ENCODE data around the gene PAGR1.
"Not testable (repeated sequence)": the region's sequence is repeated elsewhere in the genome, so short reads cannot be mapped to it uniquely, and the experiment has no call there.

Gene PAGR1

DNA sequence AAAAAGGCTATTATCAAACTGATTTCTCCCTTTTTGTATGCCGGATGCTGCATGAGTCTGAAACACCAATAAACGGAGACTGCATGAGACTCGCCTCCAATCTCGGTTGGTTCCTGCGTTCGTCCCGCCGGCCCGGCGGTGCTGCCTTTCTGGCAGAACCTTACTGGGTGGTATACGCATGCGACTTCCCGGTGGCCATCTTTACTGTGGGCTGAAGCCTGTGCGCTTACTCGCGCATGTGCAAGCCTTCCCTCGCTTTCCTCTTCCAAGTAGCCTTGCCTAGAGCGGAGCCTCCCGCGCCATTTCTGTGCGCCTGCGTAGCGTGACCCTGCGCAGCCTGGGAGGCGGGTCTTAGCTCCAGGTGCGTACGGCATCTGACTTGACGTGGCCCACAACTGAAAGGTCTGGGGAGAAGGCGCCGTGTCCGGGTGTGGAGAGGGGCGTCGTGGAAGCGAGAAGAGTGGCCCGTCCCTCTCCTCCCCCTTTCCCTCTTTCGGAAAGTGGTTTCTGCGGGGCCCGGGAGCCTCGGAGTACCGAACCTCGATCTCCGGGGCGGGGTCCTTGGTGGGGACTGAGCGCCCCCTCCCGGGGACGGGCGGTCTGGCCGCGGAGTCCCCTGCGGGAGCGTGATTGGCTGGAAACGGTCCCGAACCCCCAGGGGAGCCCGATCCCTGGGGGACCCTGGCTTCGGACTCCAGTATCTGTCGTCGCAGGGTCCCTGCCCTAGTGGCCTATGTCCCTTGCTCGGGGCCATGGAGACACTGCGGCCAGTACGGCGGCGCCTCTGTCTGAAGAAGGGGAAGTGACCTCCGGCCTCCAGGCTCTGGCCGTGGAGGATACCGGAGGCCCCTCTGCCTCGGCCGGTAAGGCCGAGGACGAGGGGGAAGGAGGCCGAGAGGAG, at the start of gene PAGR1:
TSS of gene PAGR1 (plus strand) at position 360 of the 901 bp plus-strand sequence. CDS start at position 734, 374 bp downstream.
- DNase-seq = peak; percentile 100

DNA sequence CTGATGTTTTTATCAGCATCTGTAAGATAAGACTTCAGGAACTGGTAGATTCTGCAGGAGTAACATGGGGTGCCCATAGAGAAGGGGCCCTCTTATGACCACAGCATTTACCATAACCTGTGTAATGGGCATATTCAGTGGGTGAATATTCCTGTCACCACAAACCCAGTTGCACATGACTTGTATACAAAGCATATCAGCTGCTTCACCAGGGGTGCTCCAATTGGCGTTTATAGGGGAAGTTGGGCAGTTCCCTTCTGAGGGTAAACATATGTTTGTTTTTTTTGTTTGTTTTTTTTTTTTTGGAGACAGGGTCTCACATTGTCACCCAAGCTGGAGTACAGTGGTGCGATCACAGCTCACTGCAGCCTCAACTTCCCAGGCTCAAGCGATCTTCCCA, 49.4 kb upstream of the PAGR1 start:
- DNase-seq = no peak

- DNase-seq = no peak
Observed at GRCh38 chr16:29767062-29767461, 48.9 kb upstream of the PAGR1 start.

DNA sequence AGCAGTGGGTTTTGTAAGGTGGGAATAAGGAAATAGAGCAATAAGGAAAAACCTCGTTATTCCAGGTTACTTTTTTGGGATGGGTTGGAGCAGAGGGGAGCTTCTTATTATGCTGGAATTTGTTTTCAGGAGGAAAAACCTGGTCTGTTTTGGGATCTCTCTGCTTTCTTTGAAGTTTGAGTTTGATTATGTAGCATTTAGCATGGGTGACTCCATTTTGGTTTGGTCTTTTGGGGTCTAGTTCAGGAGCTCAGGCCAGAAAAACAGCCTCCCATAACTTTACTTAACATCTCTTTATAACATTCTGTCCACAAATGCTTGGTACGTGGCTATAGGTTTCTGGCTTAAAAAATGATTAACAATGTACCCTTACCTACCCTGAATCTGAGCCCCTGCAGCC, 46.4 kb upstream of the PAGR1 start:
- no peak for DNase-seq

- DNase-seq = no peak
Observed at GRCh38 chr16:29770250-29770929, 45.6 kb upstream of the PAGR1 start.

GRCh38 chr16:29772330-29772729, 43.6 kb upstream of the PAGR1 start:
- DNase-seq = not testable (repeated sequence)

- DNase-seq = no peak
Observed at GRCh38 chr16:29774730-29775129, 41.2 kb upstream of the PAGR1 start.

DNA sequence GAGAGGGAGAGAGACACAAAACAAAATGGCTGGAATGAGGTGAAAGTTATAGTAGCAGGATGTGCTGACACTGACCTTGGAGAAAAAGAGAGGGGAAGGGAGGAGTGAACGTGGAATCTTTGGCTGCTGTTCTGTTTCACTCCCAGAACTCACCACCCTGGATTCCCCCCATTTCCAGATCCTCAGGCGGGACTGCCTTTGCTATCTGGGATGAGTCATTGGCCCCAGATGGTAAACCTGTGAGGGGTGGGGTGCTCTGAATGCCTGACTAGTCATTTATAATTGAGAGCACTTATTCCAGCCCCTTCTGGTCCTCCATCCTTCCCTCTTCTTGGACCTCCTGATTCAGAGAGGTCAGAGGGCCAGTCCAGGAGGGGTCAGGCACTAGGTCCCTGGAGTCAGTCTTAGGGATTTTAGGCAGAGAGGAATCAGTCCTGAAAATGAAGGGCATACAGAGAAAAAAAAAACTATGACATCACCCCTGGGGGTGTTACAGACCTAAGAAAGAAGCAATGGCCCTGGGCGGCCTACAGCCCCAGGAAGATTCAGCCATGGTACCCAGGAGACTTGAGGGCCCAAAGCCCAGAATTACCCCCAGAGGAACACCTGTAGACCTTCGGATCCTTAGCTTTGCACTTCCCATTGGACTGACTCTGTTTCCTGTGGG, 40.1 kb upstream of the PAGR1 start:
- DNase-seq = no peak

DNA sequence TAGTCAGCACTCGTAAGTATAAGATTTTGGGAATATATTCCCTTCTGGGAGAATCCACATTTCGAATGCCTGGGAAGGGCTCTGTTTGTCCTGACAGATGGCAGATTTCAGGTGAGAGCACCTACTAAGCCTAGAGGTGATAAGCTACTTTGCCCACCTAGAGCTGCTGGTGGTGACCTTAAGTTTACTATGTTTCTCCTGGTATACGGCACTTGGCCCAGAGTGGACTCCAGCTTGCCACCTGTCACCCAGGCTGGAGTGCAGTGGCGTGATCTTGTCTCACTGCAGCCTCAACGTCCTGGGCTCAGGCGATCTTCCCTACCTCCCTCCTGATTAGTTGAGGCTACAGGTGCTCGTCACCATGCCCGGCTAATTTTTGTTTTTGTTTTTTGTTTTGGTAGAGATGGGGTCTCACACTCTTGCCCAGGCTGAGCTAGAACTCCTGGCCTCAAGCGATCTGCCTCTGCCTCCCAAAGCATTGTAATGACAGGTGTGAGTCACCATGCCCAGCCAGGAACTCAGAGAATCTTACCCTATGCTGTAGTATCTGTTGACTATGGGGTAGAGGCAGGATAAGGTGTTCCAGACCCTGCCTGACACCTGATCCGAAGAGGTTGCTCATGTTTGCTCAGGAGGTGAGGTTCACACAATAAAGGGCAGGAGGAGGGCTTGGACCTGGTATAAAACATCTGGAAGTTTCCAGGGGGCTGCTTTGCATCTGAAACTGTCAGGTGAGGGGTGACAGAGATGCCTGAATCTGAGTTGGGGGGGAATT, 38.2 kb upstream of the PAGR1 start, which contains the start of gene ZG16:
TSS of gene ZG16 (plus strand) at position 681 of the 775 bp plus-strand sequence. CDS start 1,011 bp downstream, outside the sequence.
- DNase-seq = no peak

- DNase-seq = no peak
Observed at GRCh38 chr16:29779474-29779873, 36.5 kb upstream of the PAGR1 start.

DNA sequence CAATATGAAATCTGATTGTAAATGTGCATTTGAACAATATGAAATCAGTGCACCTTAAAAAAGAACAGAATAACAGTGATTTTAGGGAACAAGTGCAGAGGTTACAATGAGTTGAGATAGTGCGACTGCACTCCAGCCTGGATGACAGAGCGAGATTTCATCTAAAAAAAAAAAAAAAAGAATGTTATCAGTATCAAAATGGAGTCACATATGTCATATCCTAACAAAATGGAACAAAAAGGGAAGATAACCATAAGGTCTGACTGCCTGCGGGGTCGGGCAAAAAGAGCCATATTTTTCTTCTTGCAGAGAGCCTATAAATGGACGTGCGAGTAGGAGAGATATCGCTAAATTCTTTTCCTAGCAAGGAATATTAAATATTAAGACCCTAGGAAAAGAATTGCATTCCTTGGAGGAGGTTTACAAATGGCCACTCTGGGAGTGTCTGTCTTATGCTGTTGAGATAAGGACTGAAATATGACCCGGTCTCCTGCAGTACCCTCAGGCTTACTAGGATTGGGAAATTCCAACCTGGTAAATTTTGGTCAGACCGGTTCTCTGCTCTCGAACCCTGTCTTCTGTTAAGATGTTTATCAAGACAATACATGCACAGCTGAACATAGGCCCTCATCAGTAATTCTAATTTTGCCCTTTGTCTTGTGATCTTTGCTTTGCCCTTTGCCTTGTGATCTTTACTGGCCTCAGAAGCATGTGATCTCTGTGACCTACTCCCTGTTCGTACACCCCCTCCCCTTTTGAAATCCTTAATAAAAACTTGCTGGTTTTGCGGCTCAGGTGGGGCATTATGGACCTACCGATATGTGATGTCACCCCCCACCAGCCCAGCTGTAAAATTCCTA, 32.6 kb upstream of the PAGR1 start:
- not testable (repeated sequence) for DNase-seq

DNA sequence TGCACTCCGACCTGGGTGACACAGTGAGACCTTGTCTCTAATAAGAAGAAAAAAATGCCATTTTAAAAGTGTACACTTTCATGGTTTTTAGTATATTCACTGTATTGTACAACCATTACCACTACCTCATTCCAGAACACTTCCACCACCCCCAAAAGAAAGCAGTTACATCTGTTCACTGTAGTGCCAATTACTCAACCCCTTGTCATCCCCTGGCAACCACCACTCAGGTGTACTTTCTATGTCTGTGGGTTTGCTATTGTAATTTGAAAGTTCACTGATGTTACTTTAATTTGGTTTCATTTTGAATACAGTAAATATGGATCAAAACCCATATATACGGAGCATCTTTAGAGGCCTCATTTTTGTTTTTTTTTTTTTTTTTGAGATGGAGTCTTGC, 31.8 kb upstream of the PAGR1 start:
- DNase-seq = peak; percentile 28

DNA sequence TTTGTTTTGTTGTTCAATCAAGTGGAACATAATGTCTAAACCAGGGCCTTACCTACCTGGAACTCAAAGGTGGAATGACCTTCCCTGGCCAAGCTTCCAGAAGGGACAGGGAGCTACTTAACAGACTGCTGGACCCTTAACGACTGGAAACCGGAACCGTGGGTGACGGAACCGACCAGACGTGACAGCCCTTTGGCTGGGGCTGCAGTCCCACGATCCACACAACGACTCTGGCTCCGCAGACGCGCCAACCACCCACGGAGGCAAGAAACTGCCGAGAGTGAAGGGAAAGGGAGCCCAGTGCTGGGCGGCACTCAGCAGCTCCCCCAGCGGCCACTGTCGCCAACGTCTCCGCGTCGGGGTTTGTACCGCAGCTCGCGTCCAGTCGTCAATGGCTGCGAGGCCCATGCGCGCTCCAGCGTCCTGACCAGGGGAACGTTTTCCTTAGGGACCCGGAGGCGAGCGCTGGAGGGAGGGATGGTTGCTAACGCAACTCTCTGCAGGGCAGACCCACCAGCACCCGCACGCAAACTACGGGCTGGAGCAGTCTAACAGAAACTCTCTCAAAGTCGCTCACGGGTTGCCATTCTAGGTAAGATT, 31.0 kb upstream of the PAGR1 start:
- peak; percentile 81 for DNase-seq

DNA sequence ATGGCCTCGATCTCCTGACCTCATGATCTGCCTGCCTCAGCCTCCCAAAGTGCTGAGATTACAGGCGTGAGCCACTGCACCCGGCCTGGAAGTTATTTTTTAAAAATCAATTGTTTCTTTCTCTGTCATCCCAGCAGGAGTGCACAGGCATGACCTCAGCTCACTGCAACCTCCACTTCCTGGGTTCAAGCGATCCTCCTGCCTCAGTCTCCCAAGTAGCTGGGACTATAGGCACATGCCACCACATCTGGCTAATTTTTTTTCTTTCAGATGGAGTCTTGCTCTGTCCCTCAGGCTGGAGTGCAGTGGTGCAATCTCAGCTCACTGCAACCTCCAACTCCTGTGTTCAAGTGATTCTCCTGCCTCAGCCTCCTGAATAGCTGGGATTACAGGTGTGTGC, 28.8 kb upstream of the PAGR1 start:
- not testable (repeated sequence) for DNase-seq

DNA sequence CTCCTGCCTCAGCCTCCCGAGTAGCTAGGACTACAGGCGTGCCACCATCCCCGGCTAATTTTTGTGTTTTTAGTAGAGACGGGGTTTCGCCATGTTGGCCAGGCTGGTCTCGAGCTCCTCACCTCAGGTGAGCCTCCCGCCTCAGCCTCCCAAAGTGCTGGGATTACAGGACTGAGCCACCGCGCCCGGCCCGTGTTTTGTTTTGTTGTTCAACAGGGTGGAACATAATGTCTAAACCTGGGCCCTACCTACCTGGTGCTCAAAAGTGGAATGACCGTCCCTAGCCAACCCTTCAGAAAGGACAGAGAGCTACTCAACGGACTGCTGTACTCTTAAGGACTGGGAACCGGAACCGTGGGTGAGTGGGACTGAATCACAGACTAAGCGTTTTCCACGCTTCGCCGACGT, 26.2 kb upstream of the PAGR1 start:
- DNase-seq = no peak

DNA sequence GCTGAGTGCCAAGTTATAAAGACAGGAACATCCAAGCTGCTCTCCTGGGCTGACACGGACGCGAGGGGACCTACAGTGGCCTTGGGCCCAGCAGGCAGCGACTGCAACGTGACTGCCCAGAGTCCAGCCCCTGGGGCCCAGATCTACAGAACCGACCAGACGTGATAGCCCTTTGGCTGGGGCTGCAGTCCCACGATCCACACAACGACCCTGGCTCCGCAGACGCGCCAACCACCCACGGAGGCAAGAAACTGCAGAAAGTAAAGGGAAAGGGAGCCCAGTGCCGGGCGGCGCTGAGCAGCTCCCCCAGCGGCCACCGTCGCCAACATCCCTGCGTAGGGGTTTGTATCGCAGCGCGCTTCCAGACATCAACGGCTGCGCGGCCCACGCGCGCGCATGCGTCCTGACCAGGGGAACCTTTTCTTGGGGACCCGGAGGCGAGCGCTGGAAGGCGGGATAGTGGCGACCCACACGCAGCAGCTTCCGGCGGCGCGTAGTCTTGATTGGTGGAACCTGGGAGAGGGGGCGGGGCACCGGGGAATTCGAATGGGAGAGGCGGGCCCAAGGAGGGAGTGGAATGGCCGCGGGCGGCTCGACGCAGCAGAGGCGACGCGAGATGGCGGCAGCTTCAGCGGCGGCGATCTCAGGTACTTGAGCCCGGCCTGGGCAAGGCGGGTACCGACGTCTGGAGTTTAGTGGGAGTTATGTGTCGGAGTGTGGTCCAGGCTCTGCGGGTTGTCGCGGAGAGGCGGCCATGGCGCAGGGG, 25.6 kb upstream of the PAGR1 start, which contains the start of gene KIF22:
TSS of gene KIF22 (plus strand) at position 569 of the 766 bp plus-strand sequence. CDS start at position 578, 9 bp downstream.
- DNase-seq = peak; percentile 100

- peak; percentile 24 for DNase-seq
Observed at GRCh38 chr16:29790949-29791844, 24.8 kb upstream of the PAGR1 start.

- DNase-seq = peak; percentile 29
Observed at GRCh38 chr16:29791845-29792807, 23.8 kb upstream of the PAGR1 start.

All from CD4-positive, alpha-beta T cell treated with Interleukin-21 for 1 hour (primary cell).